A204.1 (cell line): ENCODE measurements around the gene CNOT1.
"Not testable (repeated sequence)": the region's sequence is repeated elsewhere in the genome, so short reads cannot be mapped to it uniquely, and the experiment has no call there.

Experiments
- FAIRE-seq: peaks from 2 replicates; lab custom pipeline; 2012; peaks lifted over from hg19 to GRCh38; lab: Jason Lieb, UNC

The CNOT1 gene

GRCh38 chr16:58579587-58579986 lies 50.0 kb downstream of the CNOT1 start:
- no peak for FAIRE-seq

DNA sequence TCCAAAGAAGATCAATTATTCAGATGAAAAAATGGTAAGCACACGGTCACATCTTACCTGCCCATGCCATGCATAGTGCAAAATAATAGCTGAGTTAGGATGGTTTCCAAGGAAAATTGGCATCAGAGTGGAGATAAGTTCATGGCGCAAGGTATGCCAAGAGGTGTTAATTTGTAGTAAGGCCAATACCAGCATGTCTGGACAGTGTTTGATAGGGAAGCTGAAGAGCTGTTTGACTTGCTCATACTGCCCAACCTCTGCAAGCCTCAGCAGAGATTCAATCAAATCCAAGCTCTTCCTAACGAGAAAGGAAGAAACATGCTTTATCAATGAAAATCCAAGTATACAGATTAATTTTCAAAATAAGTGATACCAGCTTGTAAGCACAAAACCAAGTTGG lies 51.0 kb downstream of the CNOT1 start:
- no peak for FAIRE-seq

GRCh38 chr16:58577141-58577540 lies 52.5 kb downstream of the CNOT1 start:
- no peak for FAIRE-seq

- no peak for FAIRE-seq
Measured at GRCh38 chr16:58574895-58575294, 54.7 kb downstream of the CNOT1 start.

GRCh38 chr16:58565697-58566096 lies 63.9 kb downstream of the CNOT1 start:
- not testable (repeated sequence) for FAIRE-seq

- no peak for FAIRE-seq
Measured at GRCh38 chr16:58563775-58564174, 65.9 kb downstream of the CNOT1 start.

- FAIRE-seq, result no peak
Measured at GRCh38 chr16:58563235-58563634, 66.4 kb downstream of the CNOT1 start.

DNA sequence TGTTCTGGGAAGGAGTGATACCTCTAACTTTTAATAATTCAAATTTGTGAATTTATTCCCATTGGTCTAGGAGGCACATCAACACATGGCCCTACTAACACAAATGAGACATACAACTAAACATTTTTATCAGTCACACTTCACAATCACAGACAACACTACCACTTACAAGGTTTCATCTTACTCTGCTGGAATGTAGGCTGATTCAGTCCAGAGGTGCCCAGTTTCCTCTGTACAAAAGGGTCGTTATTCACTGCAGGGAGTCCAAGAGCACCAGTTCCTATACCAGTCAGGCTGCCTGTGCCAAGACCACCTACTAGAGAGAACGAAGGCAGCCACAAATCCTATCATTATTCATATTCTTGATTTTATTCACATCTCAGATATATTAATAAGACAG lies 72.9 kb downstream of the CNOT1 start:
- FAIRE-seq, result no peak

- FAIRE-seq, result no peak
Measured at GRCh38 chr16:58551496-58551895, 78.1 kb downstream of the CNOT1 start.

DNA sequence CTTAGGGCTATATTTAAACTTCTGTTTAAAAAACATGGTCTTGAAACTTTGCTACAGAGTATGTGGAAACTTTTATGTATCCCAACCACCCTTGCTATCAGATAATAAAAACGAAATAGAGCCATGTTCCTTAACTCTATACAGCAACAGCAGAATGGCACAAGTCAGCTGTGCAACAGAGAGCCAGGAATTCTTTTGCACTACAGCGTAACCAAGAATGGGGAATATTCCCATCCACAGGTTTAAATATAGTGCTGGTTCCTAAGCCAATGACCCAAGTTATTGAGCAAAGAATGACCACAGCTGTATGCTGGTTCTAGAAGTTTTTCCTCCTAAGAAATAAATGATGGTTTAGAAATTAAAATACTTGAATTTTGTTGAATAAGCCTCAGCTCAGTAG lies 81.2 kb downstream of the CNOT1 start:
- no peak for FAIRE-seq

GRCh38 chr16:58543685-58544084 lies 85.9 kb downstream of the CNOT1 start:
- FAIRE-seq, result no peak

DNA sequence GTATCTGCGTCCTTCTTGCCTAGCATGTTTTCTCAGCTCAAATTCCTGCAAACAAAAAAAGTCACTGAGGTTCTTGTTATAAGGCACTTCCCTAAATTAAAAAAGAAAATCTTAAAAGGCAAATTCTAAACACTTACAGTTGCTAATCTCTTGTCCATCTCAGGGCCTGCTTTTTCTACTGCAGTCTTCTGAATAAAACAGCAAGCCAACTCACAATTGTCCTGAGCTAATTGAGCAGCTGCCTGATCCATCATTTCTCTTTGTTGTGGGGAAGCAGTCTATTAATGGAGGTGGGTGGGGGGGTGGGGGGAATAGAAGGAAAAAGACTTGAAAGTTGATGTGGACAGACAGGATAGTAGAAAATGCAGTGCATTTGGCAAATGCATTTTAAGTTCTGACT lies 87.3 kb downstream of the CNOT1 start:
- FAIRE-seq, result no peak

GRCh38 chr16:58541711-58542110 lies 87.9 kb downstream of the CNOT1 start:
- no peak for FAIRE-seq

DNA sequence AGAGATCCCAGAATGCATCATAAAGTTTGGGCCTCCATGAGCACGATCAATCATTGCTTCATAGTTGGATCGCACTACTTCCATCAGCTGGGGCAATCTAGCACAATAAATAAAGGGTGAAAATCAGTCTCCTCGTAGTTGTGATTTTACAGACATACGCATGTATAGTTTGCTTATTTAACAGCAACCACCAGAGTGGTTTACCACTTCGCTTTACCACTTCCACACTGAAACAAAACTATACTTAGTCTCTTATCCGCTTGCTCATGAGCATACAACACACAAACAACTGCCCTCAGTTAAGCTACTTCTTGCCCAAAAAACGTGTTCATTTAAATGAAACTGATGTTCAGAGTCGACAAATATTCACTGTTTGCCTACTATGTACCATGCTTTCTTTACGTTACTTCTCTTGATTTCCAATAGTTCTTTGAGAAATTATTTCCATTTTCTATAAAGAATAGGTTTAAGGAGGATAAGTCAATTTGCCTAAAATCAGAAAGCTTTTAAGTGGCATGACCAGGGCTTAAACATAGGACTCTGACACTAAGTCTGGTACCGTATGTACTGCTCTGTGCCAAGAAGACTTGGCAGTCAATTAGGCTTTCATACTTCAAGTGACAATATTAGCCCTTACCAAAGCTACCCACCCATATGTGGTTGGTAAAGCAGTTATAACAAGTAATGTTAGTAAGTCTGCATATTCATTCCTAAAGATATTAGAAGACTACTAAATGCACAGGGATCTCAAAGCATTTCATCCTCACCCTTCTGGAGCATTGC lies 92.3 kb downstream of the CNOT1 start:
- FAIRE-seq, result no peak

DNA sequence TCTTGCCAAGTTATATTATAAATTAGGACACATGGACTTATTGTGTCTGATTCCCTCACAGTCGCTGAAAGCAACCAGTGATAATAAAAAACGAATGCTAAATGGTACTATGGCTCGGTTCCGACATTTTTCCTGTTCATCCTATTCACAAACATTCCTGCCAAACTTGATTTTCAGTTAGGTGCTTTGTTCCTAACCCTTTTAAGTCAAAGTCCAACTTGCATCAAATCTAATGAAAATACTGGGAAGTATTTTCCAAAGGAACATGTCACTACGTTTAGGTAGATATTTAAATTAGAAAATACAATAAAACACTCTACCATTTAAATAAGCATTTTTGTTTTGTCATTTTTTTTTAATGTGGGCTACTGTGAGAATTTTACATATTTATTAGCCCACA lies 93.3 kb downstream of the CNOT1 start:
- FAIRE-seq, result no peak

GRCh38 chr16:58535100-58535499 lies 94.5 kb downstream of the CNOT1 start:
- no peak for FAIRE-seq

DNA sequence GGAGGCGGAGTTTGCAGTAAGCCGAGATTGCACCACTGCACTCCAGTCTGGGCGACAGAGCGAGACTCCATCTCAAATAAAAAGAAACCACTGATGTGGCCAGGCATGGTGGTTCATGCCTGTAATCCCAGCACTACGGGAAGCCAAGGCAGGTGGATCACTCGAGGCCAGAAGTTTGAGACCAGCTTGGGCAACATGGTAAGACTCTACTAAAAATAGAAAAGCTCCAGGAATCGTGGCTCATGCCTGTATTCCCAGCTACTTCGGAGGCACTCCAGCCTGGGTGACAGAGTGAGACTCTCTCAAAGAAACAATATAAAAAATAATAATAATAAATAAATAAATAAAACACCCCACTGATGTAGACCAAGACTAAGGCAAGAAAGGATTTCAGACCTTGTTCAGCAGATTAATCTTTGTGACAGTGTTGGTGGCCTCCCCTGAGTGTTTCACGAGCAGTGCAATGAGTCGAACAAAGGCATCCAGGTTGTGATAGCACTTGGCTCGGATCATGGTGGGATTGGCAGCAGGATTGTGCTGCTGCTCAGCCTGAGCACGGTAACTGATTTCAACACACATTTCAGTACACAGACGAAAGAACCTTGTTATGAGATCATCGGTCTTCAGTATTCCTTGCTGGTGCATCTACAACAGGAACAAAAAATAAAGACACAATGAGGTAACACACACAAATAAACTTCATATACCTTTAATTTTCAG lies 95.7 kb downstream of the CNOT1 start:
- no peak for FAIRE-seq

GRCh38 chr16:58532414-58532813 lies 97.2 kb downstream of the CNOT1 start:
- FAIRE-seq, result no peak

- FAIRE-seq, result no peak
Measured at GRCh38 chr16:58530179-58530578, 99.4 kb downstream of the CNOT1 start.

GRCh38 chr16:58519707-58520106 lies 109.9 kb downstream of the CNOT1 start:
- FAIRE-seq, result no peak

GRCh38 chr16:58518980-58519368 lies 110.7 kb downstream of the CNOT1 start:
- no peak for FAIRE-seq

- FAIRE-seq, result no peak
Measured at GRCh38 chr16:58518083-58518979, 111.3 kb downstream of the CNOT1 start.

- FAIRE-seq, result no peak
Measured at GRCh38 chr16:58516768-58517107, 112.9 kb downstream of the CNOT1 start.
